NB4 (cell line): ENCODE results near the gene CCDC14.

Experiments
- MAX ChIP-seq: IDR thresholded peaks from 2 replicates; pipeline ENCODE4 v1.6.1; 2011; ENCODE audit warnings: low read depth, low read length
- MYC ChIP-seq: IDR thresholded peaks from 2 replicates; pipeline ENCODE4 v1.6.1; 2011; ENCODE audit warnings: low read depth, low read length
- POLR2A ChIP-seq: IDR thresholded peaks from 2 replicates; pipeline ENCODE4 v1.6.1; 2011; ENCODE audit warnings: mild to moderate bottlenecking; ENCODE audit not compliant: insufficient read length; ENCODE audit errors: extremely low read depth
- TF ChIP-seq, protein P1 (sequence below): IDR thresholded peaks from one replicate; pipeline ENCODE4 v1.5.1; 2012; ENCODE audit warnings: low read depth, low read length

- TF ChIP-seq, protein P1, sequence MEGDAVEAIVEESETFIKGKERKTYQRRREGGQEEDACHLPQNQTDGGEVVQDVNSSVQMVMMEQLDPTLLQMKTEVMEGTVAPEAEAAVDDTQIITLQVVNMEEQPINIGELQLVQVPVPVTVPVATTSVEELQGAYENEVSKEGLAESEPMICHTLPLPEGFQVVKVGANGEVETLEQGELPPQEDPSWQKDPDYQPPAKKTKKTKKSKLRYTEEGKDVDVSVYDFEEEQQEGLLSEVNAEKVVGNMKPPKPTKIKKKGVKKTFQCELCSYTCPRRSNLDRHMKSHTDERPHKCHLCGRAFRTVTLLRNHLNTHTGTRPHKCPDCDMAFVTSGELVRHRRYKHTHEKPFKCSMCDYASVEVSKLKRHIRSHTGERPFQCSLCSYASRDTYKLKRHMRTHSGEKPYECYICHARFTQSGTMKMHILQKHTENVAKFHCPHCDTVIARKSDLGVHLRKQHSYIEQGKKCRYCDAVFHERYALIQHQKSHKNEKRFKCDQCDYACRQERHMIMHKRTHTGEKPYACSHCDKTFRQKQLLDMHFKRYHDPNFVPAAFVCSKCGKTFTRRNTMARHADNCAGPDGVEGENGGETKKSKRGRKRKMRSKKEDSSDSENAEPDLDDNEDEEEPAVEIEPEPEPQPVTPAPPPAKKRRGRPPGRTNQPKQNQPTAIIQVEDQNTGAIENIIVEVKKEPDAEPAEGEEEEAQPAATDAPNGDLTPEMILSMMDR = no peak
- TF ChIP-seq MAX = no peak
- no peak for TF ChIP-seq POLR2A
- no peak for TF ChIP-seq MYC
Measured at GRCh38 chr3:123920868-123921267, 40.2 kb downstream of the CCDC14 start.
